Gastrocnemius medialis (tissue), 4 donors: ENCODE results near the gene MEX3A. TPM values are rescaled to one million over a fixed set of nuclear protein-coding genes. Genes with fewer than 3 reads are reported as not detected.

Experiments used
- ATAC-seq, 2 donors: fragments of 150-250 bp; one replicate each; pipeline ENCODE4 v1.9.1; 2016
- DNase-seq, 2 donors: peaks; one replicate each; pipeline ENCODE4 v3.0.0-alpha.2; 2019
- H3K27ac ChIP-seq, 4 donors: fragments of 200-600 bp; sonication (generic); 1 replicate in 1 of 4; 2 replicates in 3 of 4; pipeline ENCODE4 v1.5.1; 2016 to 2018; ENCODE audit warnings: mild to moderate bottlenecking in 2 of 4, moderate library complexity in 1 of 4
- H3K27me3 ChIP-seq, 3 donors: fragments of 200-600 bp; sonication (generic) in 2 of 3; 1 replicate in 1 of 3; 2 replicates in 2 of 3; pipeline versions ENCODE4 v1.5.1 to v1.6.0; 2016 to 2019; ENCODE audit warnings: mild to moderate bottlenecking in 1 of 3, moderate library complexity in 1 of 3
- H3K36me3 ChIP-seq, 2 donors: fragments of 200-600 bp; sonication (generic) in 1 of 2; one replicate each; pipeline ENCODE4 v1.5.1; 2017 to 2018
- H3K4me1 ChIP-seq, 2 donors: fragments of 200-600 bp; sonication (generic) in 1 of 2; one replicate each; pipeline ENCODE4 v1.5.1; 2016 to 2017; ENCODE audit warnings: mild to moderate bottlenecking in 2 of 2
- H3K4me3 ChIP-seq, 4 donors: fragments of 200-600 bp; sonication (generic) in 3 of 4; 1 replicate in 1 of 4; 2 replicates in 3 of 4; pipeline ENCODE4 v1.5.1; 2016 to 2019; ENCODE audit warnings: mild to moderate bottlenecking in 2 of 4
- H3K9me3 ChIP-seq, 3 donors: fragments of 200-600 bp; sonication (generic) in 2 of 3; 1 replicate in 1 of 3; 2 replicates in 2 of 3; pipeline ENCODE4 v1.5.1; 2016 to 2019
- CTCF ChIP-seq, 5 experiments: fragments of 450-650 bp in 3 of 5; fragments of 200-600 bp in 2 of 5; sonication (generic) in 2 of 5; IDR thresholded peaks in 4 of 5; conservative IDR thresholded peaks in 1 of 5; 1 replicate in 4 of 5; 2 replicates in 1 of 5; pipeline ENCODE4 v1.5.1; 2016 to 2019; ENCODE audit warnings: antibody characterized with exemption in 5 of 5, mild to moderate bottlenecking in 3 of 5, moderate library complexity in 3 of 5
- POLR2A ChIP-seq, 2 donors: fragments of 450-650 bp; IDR thresholded peaks; one replicate each; pipeline ENCODE4 v1.6.1; 2017; ENCODE audit warnings: antibody characterized with exemption in 2 of 2, mild to moderate bottlenecking in 2 of 2, moderate library complexity in 2 of 2
- in situ Hi-C, 4 donors: fragments of 200-750 bp; cut with MboI; loops; one replicate each; pipeline versions ENCODE4 v1.15.0 to v1.8.0; 2017; ENCODE audit warnings: low sequenced_read_pairs in 4 of 4
- intact Hi-C: fragments of 100-400 bp; cut with DNase I; formaldehyde crosslinking; loops from one replicate; pipeline ENCODE4 v1.15.1; 2023; ENCODE audit warnings: low total_unique reads
- total RNA-seq, 4 donors: library from RNA; depleted of rRNA; stranded (reverse); fragments of >200 nt; gene quantifications; one replicate each; pipeline versions ENCODE4 v1.1.0 to v1.2.3, GENCODE V29; 2016

Gene MEX3A
- total RNA-seq, 4 donors from 2014 or later, result not detected

- intact Hi-C loops, result loop anchor here (1.0 to 10.0 kb wide), 4 partner anchors 34 to 671 kb away; partner anchors contain the start of genes ISG20L2, KHDC4, METTL25B and SSR2
- H3K9me3 ChIP-seq, result no peaks in the 10 kb centered on the region
- TF ChIP-seq CTCF (IDR thresholded peaks at IDR 0.05 in 4 of 5, conservative IDR thresholded peaks at IDR 0.05 in 1 of 5) (peak; percentile 44 to 73 (median 59)), POLR2A (IDR thresholded peaks at IDR 0.05) (peak; percentile 12 to 52)
- in situ Hi-C loops, result loop anchor here in 1 of 4 donors (25.0 kb wide), 1 partner anchor 683 kb away; the partner anchor contains the start of genes ISG20L2, METTL25B and MRPL24
- H3K4me3 ChIP-seq, result peak within 1 kb of the TSS; percentile 91 to 95 (median 92)
- ATAC-seq (peak; percentile 65 to 70), DNase-seq (peak; percentile 88 to 90)
- peaks cover 17 to 26% of the 10 kb centered on the region in 2 donors for H3K4me1 ChIP-seq
- H3K36me3 ChIP-seq, result peaks cover 0 to 15% of the 10 kb centered on the region in 2 donors
- H3K27me3 ChIP-seq, result no peaks in the 10 kb centered on the region
- peak within 1 kb of the TSS; percentile 92 to 99 (median 98) for H3K27ac ChIP-seq
Measured at GRCh38 chr1:156053768-156054499, 28.3 kb downstream of the MEX3A start, which contains the start of gene UBQLN4. UBQLN4 (minus strand) TSS chr1:156053798; CDS start chr1:156053701, 97 bp downstream.

DNA sequence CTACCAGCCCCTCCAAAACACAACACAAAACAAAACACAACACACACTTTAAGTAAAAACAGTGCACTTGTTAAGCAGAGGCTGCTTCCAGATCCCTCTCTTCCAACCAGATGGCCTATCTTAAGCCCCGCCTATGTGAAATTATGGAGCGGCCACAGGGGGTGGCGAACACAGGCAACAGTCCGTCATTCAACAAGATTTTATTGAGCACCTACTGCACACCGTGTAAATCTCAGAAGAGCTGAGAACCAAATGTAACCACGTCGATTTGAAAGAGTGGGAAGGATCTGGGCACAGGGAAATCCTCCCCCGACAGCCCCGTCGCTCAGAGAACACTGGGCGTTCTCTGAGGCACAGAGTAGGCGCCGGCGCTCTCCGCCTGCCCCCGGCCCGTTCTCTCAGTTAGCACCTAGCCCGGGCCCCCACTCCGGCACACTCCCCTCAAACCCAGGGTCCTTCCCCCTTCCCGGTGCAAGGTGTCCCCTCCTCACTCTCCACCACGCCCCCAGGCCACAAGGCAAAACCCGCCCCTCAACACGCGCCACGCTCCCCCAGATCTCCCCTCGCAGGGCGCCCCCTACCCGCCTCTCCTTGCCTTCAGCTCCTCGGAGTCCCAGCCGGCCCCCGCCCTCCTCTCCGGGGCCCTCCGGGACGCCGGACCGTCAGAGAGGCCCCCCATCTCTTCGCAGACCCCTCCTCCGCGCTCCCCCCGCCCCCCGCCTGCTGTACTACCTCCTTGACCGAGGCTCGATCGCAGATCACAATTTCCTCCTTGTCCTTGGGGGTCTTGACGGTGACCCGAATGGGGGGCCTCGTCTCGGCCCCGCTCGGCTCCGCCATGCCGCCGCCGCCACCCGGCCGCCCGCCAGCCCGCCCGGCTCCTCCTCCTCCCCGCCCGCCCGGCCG lies 29.1 kb downstream of the MEX3A start:
- Histone ChIP-seq H3K27me3 (no peaks in the 10 kb centered on the region), H3K9me3 (no peaks in the 10 kb centered on the region), H3K27ac (peak overlapping the region; percentile 92 to 99 (median 98)), H3K4me1 (peaks cover 17 to 26% of the 10 kb centered on the region in 2 donors), H3K36me3 (peaks cover 0 to 23% of the 10 kb centered on the region in 2 donors), H3K4me3 (peak overlapping the region; percentile 91 to 95 (median 92))
- TF ChIP-seq POLR2A (IDR thresholded peaks at IDR 0.05) (peak; percentile 62 to 64), CTCF (IDR thresholded peaks at IDR 0.05 in 4 of 5, conservative IDR thresholded peaks at IDR 0.05 in 1 of 5) (peak in 1 of 5 experiments; percentile 11)
- peak in 1 of 2 donors; percentile 19 for ATAC-seq
- in situ Hi-C loops, result loop anchor here in 1 of 4 donors (25.0 kb wide), 1 partner anchor 684 kb away; the partner anchor contains the start of genes ISG20L2, METTL25B and MRPL24
- intact Hi-C loops, result loop anchor here (10.0 kb wide), 1 partner anchor 672 kb away; the partner anchor contains the start of genes ISG20L2 and METTL25B
- peak in 1 of 2 donors; percentile 31 for DNase-seq

DNA sequence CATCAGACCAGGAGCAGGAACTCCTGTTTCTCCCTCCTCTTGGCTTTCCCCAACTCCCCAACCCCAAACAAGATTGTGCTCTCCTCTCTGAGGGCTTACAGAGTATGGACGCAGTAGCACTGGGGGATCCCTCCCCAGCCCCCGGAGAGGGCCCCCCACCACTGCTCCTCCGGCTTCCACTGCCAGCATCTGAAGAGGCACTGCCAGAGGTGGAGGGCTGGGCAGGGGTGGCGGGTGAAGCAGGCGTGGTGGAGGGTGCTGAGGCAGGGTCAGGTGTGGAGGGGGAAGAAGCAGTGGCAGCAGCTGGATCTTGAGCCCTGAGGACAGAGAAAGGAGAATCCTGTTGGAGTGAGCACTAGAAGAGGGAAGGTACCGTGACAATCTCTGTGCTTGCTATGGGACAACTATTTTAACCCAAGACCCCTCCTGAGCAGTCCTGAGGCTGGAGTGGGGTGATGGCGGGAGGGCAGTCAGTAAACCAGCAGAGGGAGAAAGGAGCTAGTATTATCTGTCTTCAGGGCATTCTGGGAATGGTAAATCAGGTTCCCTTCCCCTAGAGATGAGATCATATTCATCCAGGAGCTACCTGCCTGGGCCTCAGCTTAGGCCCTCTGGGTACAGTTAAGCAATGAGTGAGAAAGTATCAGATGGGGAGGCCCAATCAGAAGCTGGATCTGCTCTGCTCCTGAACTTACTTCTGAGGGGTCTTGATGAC lies 31.1 kb downstream of the MEX3A start:
- in situ Hi-C loops (loop anchor here in 1 of 4 donors (25.0 kb wide), 1 partner anchor 686 kb away; the partner anchor contains the start of genes ISG20L2, METTL25B and MRPL24), intact Hi-C loops (loop anchor here (10.0 kb wide), 1 partner anchor 674 kb away; the partner anchor contains the start of genes ISG20L2 and METTL25B)
- DNase-seq (no peak), ATAC-seq (no peak)
- no peaks in the 10 kb centered on the region for H3K9me3 ChIP-seq
- H3K4me3 ChIP-seq, result no peak overlapping the region
- peak overlapping the region in 3 of 4 donors; percentile 24 to 46 (median 36) for H3K27ac ChIP-seq
- H3K4me1 ChIP-seq, result peaks cover 17 to 26% of the 10 kb centered on the region in 2 donors
- H3K27me3 ChIP-seq, result no peaks in the 10 kb centered on the region
- peaks cover 0 to 27% of the 10 kb centered on the region in 2 donors for H3K36me3 ChIP-seq
- TF ChIP-seq CTCF (IDR thresholded peaks at IDR 0.05 in 4 of 5, conservative IDR thresholded peaks at IDR 0.05 in 1 of 5) (no peak), POLR2A (IDR thresholded peaks at IDR 0.05) (no peak)
